GM18502 (cell line): ENCODE results near the gene ACLY.

Experiments
- ATAC-seq: cut with Tn5 transposase; IDR thresholded peaks from one replicate; pipeline ENCODE4 v1.9.1; 2021; ENCODE audit warnings: mild to moderate bottlenecking; ENCODE audit not compliant: unreplicated experiment, poor library complexity

Gene ACLY

GRCh38 chr17:41914358-41914766, 4.4 kb downstream of the ACLY start:
- no peak for ATAC-seq

DNA sequence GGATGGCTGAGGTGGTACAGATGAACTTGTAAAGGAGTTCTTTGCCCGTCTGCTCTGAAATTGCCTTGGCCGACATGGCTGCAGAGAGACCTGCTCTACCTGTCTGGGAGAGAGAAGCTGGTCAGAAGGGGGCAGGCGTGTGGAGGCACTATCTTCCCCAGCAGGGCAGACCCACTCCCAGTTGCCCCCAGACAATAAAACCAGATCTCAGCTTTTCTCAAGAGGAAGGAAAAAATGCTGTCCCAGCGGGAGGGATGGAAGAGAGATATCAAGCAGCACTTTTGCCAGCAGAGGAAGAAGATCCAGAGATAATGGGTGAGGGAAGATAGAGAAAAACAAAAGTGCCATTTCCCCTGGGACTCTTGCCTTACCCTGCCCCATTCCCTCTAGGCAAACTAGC, 5.0 kb downstream of the ACLY start:
- ATAC-seq, result no peak

- no peak for ATAC-seq
These were observed 5.8 kb downstream of the ACLY start for GRCh38 chr17:41912925-41913324.

DNA sequence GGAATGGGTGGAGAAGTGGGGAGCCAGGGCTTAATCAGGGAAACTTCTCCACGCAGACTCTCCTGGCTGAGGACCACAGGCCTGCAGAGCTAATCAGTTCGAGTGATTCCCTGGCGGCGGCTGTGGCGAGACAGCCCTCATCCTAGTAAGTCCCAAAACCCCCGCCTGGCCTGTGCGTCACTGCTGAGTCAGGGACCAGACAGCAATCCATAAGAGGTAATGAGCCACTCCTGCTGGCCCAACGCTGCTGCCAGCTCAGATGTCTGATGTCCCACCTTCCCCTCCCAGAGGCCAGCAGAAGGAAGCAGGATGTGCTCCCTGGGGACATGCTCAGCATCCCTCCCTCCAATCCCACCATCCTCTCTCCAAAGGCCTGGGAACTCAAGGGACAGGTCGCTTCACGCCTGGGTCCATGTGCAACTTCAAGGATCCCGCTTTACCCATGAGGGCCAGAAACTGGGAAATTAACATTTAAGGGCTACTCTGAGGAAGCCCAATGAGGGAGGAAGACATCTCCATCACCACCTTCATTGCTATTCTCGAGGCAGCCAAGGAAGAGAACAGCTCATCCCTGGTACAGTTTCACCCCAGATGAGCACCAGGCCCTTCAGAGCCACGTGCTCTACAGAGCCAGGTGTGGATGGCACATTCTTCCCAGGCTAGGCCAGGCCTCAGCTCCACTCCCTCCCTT, 7.9 kb downstream of the ACLY start:
- ATAC-seq, result no peak

DNA sequence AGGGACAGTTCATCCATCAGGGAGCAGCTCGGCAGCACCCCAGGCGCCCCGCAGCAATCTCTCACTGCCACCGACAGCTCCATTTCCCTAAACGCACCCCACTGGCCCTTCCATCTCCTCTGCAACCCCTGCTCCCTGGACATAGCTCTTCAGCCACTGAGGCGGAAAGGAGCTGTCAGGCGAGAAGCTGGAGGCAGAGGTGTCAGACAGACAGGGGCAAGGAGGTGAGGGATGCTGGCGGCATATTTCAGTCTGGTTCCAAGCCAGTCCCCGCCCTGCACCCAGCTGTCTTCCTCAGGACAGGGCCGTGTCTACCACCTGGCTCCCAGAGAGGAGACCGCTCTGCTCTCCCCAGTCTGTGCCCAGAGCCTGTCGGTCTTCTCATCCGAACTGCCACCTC, 9.7 kb downstream of the ACLY start:
- no peak for ATAC-seq

GRCh38 chr17:41907633-41908539, 10.9 kb downstream of the ACLY start:
- ATAC-seq, result no peak

DNA sequence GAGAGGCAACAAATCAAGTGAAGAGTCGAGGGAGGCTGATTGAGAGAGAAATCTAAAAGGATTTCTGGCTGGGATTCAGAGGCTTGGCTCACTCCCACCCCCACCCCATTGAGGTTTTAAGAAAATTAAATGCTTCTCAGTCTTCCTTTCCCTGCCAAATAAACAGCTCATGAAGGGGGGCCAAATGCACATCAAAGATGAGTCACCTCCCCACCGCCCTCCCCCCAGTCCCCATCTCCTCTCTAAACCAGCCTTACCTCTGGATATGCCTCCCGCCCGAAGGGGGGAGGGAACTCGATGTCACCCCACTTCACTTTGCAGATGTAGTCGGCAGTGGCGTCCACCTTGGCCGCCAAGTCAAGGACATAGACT, 11.6 kb downstream of the ACLY start:
- ATAC-seq, result no peak

DNA sequence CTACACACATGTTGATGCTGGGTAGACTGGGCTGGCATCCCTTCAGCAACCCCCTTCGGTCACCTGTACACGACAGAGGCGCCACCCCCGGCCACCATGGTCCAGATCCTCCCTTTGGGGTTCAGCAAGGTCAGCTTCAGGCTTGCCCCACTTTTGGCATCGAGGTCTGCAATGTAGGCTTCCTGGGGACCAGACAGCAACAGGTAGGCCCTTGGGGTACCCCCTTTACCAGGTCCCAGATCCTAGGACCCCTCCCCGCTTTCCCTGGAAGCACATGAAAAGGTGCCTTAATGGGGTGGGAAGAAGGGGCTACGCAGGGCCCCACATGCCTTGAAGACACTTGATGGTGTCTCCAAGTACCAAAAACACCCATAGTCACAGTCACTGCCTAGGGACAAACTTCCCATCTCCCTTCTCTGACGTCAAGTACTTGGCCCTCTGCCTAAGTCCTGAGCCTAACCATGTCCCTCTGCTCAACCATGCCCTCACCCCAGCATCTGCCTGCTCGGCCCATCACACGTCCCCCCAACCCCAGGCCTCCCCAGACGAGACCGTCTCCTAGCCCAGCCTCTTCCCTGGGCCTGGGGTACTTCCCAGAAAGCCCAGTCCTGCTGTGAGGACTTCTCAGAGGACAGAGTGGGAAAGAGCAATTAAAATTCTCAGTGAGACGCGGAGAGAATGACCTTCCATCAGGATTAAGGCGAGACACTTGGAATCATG, 12.1 kb downstream of the ACLY start:
- no peak for ATAC-seq

DNA sequence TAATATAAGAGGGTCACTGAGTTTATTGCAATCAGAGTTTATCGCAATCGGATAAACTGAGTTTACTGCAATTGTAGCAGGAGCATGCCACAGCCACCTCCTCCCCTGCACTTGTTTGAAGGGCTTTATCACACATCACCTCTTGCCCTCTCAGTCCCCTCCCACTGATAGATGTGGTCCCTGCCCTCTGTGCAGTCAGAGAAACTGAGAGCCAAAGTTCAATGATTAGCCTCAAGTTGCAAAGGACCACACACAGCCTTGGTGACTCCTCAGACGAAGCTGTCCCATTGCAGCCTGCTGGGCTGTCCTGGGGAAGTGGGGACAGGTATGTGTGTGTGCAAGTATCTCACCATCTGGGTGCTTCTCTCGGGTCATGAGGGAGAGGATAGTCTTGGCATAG, 13.6 kb downstream of the ACLY start:
- ATAC-seq, result no peak

GRCh38 chr17:41904242-41904841, 14.4 kb downstream of the ACLY start:
- no peak for ATAC-seq

DNA sequence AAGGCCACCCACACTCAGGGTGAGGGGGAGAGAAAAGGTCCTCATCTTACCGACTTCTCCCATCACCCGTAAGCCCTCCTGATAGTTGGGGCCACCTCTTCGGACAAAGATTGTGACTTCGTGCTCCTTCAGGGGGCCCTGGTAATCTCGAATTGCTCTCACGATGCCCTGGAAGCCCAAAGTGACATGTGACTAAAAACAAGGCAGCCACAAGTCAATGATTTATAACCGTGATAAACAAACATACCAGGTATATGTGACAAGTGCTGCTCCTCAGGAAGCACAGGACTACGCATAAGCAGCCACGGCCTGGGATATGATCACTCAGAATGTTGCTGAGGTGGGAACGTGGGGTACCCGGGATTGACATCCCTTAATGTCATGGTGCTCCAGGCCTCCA, 17.1 kb downstream of the ACLY start:
- no peak for ATAC-seq

DNA sequence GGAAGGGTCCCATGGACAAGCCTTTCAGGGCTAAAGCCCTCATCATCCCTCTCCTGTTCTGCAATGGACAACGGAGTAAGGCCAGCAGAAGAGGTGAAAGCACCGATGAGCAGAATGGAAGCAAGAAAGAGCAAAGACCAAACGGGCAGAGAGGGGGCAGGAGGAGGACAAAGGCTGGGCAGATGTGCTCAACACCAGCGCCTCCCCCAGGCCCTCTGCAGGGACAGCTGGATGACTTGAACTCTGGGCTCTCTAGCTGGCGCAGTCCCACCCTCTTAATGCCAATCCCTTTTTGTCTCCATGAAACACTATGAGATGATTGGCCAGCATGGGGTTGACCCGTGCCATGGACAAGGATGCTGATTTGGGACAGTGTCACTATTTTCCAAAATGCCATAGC, 22.0 kb downstream of the ACLY start:
- no peak for ATAC-seq

DNA sequence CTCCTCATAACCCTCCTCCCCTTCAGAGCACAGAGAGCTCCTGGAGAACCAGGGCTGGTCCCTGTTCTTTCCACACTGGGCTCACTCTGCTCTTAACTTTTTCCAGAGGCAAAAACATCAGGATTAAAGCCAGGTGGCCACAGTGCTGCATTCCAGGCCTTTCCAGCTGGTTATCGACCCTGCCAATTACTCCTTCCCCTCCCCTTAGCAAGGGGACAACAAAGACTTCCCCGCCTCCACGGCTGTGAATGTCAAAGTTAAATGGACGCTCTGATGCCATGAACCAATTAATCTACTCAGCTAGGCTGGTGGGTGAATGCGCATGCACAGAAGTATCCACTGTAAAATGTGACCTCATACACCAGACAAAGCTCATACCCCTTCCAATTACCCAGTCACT, 23.1 kb downstream of the ACLY start:
- ATAC-seq, result no peak

DNA sequence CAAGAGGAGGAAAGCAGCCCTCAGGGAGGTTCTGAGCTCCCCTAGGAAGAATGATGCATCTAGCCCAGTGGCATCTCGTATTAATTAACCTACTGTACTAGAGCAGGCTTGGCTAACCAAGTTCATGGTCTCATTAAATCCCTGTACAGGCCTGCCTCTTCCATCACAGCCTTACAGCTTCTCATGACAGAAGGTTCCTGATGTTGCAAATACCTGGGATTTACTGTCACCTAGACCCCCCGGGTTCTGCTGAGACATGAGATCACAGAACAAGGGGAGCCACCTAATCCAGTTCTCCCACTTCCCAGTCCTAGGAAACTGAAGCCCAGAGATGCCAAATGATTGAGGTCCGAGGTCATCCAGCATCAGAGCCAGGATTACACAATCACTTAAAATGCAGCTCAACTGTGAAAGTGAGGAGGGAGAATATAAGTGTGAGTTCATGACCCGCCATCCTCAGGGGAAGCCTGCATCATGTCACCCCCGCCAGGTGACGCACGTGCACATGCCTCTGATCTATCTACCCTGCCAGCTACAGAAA, 23.9 kb downstream of the ACLY start:
- no peak for ATAC-seq

DNA sequence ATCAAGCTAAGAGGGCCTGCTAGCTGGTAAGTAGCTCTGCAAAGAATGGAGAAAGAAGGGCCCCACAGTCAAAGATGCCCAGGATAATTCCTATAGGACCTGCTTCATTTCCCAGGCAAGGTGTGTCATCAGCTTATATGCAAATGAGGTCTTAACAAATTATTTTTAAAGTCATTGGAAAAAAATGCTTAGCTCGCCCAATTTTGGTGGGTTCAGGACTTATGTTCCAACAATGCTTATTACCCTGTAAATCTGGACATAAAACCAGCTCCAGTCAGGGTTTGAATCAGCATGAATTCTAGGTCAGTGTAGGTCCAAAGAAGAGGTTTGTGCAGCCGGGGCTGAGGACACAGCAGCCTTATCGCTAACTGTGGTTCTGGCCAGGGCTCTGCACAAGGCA, 25.4 kb downstream of the ACLY start:
- ATAC-seq, result no peak

GRCh38 chr17:41892021-41892376, 26.8 kb downstream of the ACLY start:
- no peak for ATAC-seq

- no peak for ATAC-seq
These were observed 27.4 kb downstream of the ACLY start for GRCh38 chr17:41891135-41892020.

DNA sequence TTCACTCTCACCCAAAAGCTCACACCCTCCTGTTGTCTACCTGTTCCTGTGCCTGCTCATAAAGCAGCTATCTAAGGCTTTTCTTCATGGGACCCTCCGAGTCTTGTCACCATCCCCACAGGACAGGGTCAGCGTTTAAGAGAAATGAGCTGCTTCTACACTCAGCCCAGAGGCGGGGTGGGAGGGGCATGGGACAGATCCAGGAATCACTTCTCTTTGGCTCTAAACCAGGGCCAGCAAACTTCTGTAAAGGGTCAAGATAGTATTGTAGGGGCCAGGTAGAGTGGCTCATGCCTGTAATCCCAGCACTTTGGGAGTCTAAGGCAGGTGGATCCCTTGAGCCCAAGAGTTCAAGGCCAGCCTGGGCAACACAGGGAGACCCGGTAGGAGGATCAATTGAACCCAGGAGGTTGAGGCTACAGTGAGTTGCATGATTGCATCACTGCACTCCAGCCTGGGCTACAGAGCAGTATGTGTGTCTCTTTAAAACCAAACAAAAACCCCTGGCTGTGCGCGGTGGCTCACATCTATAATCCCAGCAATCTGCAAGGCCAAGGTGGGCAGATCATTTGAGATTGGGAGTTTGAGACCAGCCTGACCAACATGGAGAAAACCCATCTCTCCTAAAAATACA, 30.3 kb downstream of the ACLY start:
- no peak for ATAC-seq

- ATAC-seq, result no peak
These were observed 33.0 kb downstream of the ACLY start for GRCh38 chr17:41885733-41886132.
